Measurements from ENCODE around the gene NOX3.

The NOX3 gene

GRCh38 chr6:155487371-155488130 lies 31.9 kb upstream of the NOX3 start:
- Mint-ChIP-seq H3K27ac (no peak overlapping the region), H3K4me1 (peaks cover 7% of the 10 kb centered on the region), H3K36me3 (ENCODE audit: low read depth) (no peaks in the 10 kb centered on the region), H3K4me3 (no peak overlapping the region), H3K27me3 (ENCODE audit: low read depth) (peaks cover 3% of the 10 kb centered on the region), H3K9me3 (peaks cover 3% of the 10 kb centered on the region)
- TF ChIP-seq CTCF (IDR thresholded peaks at IDR 0.05; ENCODE audit: unreplicated experiment in 3 of 3) = no peak

- H3K4me1 Mint-ChIP-seq = peaks cover 7% of the 10 kb centered on the region
- H3K27ac Mint-ChIP-seq = no peak overlapping the region
- no peak overlapping the region for H3K4me3 Mint-ChIP-seq
- H3K36me3 Mint-ChIP-seq (ENCODE audit: low read depth) = no peaks in the 10 kb centered on the region
- TF ChIP-seq CTCF (IDR thresholded peaks at IDR 0.05; ENCODE audit: unreplicated experiment in 3 of 3) = no peak
- H3K9me3 Mint-ChIP-seq = no peaks in the 10 kb centered on the region
- peaks cover 3% of the 10 kb centered on the region for H3K27me3 Mint-ChIP-seq (ENCODE audit: low read depth)
Measured at GRCh38 chr6:155486721-155487294, 31.2 kb upstream of the NOX3 start.

- H3K4me3 Mint-ChIP-seq = no peak overlapping the region
- H3K36me3 Mint-ChIP-seq (ENCODE audit: low read depth) = no peaks in the 10 kb centered on the region
- no peak for TF ChIP-seq CTCF (IDR thresholded peaks at IDR 0.05; ENCODE audit: unreplicated experiment in 3 of 3)
- H3K4me1 Mint-ChIP-seq = peaks cover 7% of the 10 kb centered on the region
- H3K27ac Mint-ChIP-seq = no peak overlapping the region
- H3K27me3 Mint-ChIP-seq (ENCODE audit: low read depth) = peaks cover 3% of the 10 kb centered on the region
- H3K9me3 Mint-ChIP-seq = no peaks in the 10 kb centered on the region
Measured at GRCh38 chr6:155485756-155486155, 30.1 kb upstream of the NOX3 start.

GRCh38 chr6:155483858-155484257 lies 28.2 kb upstream of the NOX3 start:
- H3K27ac Mint-ChIP-seq = no peak overlapping the region
- H3K4me1 Mint-ChIP-seq = peaks cover 7% of the 10 kb centered on the region
- H3K36me3 Mint-ChIP-seq (ENCODE audit: low read depth) = no peaks in the 10 kb centered on the region
- no peaks in the 10 kb centered on the region for H3K9me3 Mint-ChIP-seq
- H3K4me3 Mint-ChIP-seq = no peak overlapping the region
- peaks cover 3% of the 10 kb centered on the region for H3K27me3 Mint-ChIP-seq (ENCODE audit: low read depth)
- TF ChIP-seq CTCF (IDR thresholded peaks at IDR 0.05; ENCODE audit: unreplicated experiment in 3 of 3) = no peak

GRCh38 chr6:155481215-155481614 lies 25.6 kb upstream of the NOX3 start:
- Mint-ChIP-seq H3K36me3 (ENCODE audit: low read depth) (no peaks in the 10 kb centered on the region), H3K27ac (no peak overlapping the region), H3K4me1 (no peaks in the 10 kb centered on the region), H3K9me3 (no peaks in the 10 kb centered on the region), H3K27me3 (ENCODE audit: low read depth) (no peaks in the 10 kb centered on the region), H3K4me3 (no peak overlapping the region)
- TF ChIP-seq CTCF (IDR thresholded peaks at IDR 0.05; ENCODE audit: unreplicated experiment in 3 of 3) = no peak

- Mint-ChIP-seq H3K4me3 (no peak overlapping the region), H3K9me3 (peaks cover 17% of the 10 kb centered on the region), H3K27me3 (ENCODE audit: low read depth) (no peaks in the 10 kb centered on the region), H3K4me1 (no peaks in the 10 kb centered on the region), H3K27ac (no peak overlapping the region), H3K36me3 (ENCODE audit: low read depth) (peaks cover 4% of the 10 kb centered on the region)
- TF ChIP-seq CTCF (IDR thresholded peaks at IDR 0.05; ENCODE audit: unreplicated experiment in 3 of 3) = no peak
Measured at GRCh38 chr6:155473741-155474140, 18.1 kb upstream of the NOX3 start.

Measured in nephron (organoid).